Activated naive CD4-positive, alpha-beta T cell treated with anti-CD3 and anti-CD28 coated beads, Interleukin-2, amount 50 U/mL, for 16 hours (primary cell): ENCODE data around the gene DMD.
"Not testable (repeated sequence)": the region's sequence is repeated elsewhere in the genome, so short reads cannot be mapped to it uniquely, and the experiment has no call there.

Experiments used
- DNase-seq: peaks from one replicate; pipeline ENCODE4 v3.0.0-alpha.2; 2020

DMD gene

GRCh38 chrX:32839781-32840180 is 371.6 kb downstream of the DMD start:
- DNase-seq, result no peak

GRCh38 chrX:32825009-32825408 is 386.3 kb downstream of the DMD start:
- DNase-seq, result no peak

- DNase-seq, result no peak
These were observed 407.3 kb downstream of the DMD start for GRCh38 chrX:32804034-32804433.

- DNase-seq, result no peak
These were observed 412.4 kb downstream of the DMD start for GRCh38 chrX:32798990-32799389.

- no peak for DNase-seq
These were observed 422.4 kb downstream of the DMD start for GRCh38 chrX:32788936-32789335.

GRCh38 chrX:32780109-32780508 is 431.2 kb downstream of the DMD start:
- no peak for DNase-seq

- no peak for DNase-seq
These were observed 432.4 kb downstream of the DMD start for GRCh38 chrX:32778965-32779364.

- DNase-seq, result no peak
These were observed 436.4 kb downstream of the DMD start for GRCh38 chrX:32774966-32775365.

GRCh38 chrX:32749070-32749469 is 462.3 kb downstream of the DMD start:
- DNase-seq, result no peak

- DNase-seq, result no peak
These were observed 466.0 kb downstream of the DMD start for GRCh38 chrX:32745323-32745722.

- DNase-seq, result no peak
These were observed 466.4 kb downstream of the DMD start for GRCh38 chrX:32744921-32745320.

- DNase-seq, result no peak
These were observed 469.4 kb downstream of the DMD start for GRCh38 chrX:32741910-32742309.

GRCh38 chrX:32708542-32708941 is 502.8 kb downstream of the DMD start:
- DNase-seq, result no peak

- not testable (repeated sequence) for DNase-seq
These were observed 506.0 kb downstream of the DMD start for GRCh38 chrX:32705385-32705784.

- no peak for DNase-seq
These were observed 524.0 kb downstream of the DMD start for GRCh38 chrX:32687379-32687778.

- DNase-seq, result no peak
These were observed 532.9 kb downstream of the DMD start for GRCh38 chrX:32678487-32678886.

- DNase-seq, result no peak
These were observed 538.2 kb downstream of the DMD start for GRCh38 chrX:32673193-32673592.

- DNase-seq, result no peak
These were observed 548.8 kb downstream of the DMD start for GRCh38 chrX:32662516-32662915.

- DNase-seq, result no peak
These were observed 566.7 kb downstream of the DMD start for GRCh38 chrX:32644476-32645245.

GRCh38 chrX:32642283-32642682 is 569.1 kb downstream of the DMD start:
- no peak for DNase-seq

- DNase-seq, result no peak
These were observed 593.2 kb downstream of the DMD start for GRCh38 chrX:32618154-32618553.

GRCh38 chrX:32614707-32615106 is 596.6 kb downstream of the DMD start:
- no peak for DNase-seq

GRCh38 chrX:32599156-32599555 is 612.2 kb downstream of the DMD start:
- no peak for DNase-seq

- DNase-seq, result no peak
These were observed 612.6 kb downstream of the DMD start for GRCh38 chrX:32598707-32599106.

GRCh38 chrX:32597777-32598176 is 613.6 kb downstream of the DMD start:
- no peak for DNase-seq
